AG04449 (cell line): ENCODE measurements around the gene CRADD.

ENCODE experiments used
- CTCF ChIA-PET: fragments of 350-600 bp; formaldehyde crosslinking; extraction: SDS; loops from one replicate; lab custom pipeline; 2021; ENCODE audit warnings: antibody characterized with exemption; lab: Yijun Ruan, JAX
- POLR2A ChIA-PET: fragments of 400-600, 350-600 bp; formaldehyde crosslinking; extraction: SDS; loops from one replicate; lab custom pipeline; 2020; ENCODE audit warnings: antibody characterized with exemption, inconsistent platforms; lab: Yijun Ruan, JAX
- DNase-seq: peaks from one replicate; pipeline ENCODE4 v3.0.0-alpha.2; 2010; ENCODE audit warnings: low read depth, low spot score
- H3K4me3 ChIP-seq: 2 replicates; pipeline ENCODE4 v1.5.1; 2011; ENCODE audit warnings: low read depth, mild to moderate bottlenecking, control low read depth, low read length
- TF ChIP-seq, protein P1 (sequence below): IDR thresholded peaks from one replicate; pipeline ENCODE4 v1.5.1; 2011; ENCODE audit warnings: mild to moderate bottlenecking, moderate library complexity, low read length, control low read depth, inconsistent platforms; ENCODE audit not compliant: insufficient read depth; ENCODE audit errors: missing control alignments

CRADD gene

DNA sequence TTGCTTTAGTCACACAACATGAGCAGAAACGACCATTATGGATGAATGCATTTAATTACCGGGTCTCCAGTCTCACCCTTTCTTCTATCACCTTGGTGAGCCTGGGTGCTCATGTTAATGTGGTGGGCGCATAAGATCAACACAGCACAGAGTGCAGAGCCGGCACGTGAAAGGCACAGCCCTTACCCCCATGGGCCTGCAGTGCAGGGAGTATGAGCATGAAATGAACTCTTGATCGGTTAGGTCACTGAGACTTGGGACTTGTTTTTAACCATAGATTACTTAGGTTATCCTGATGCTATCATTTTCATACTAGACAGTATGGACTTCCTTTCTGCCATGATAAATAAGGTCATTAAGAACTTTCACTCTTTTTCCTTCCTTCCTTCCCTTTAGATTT, 156.8 kb downstream of the CRADD start:
- no peak overlapping the region for H3K4me3 ChIP-seq
- TF ChIP-seq, protein P1, sequence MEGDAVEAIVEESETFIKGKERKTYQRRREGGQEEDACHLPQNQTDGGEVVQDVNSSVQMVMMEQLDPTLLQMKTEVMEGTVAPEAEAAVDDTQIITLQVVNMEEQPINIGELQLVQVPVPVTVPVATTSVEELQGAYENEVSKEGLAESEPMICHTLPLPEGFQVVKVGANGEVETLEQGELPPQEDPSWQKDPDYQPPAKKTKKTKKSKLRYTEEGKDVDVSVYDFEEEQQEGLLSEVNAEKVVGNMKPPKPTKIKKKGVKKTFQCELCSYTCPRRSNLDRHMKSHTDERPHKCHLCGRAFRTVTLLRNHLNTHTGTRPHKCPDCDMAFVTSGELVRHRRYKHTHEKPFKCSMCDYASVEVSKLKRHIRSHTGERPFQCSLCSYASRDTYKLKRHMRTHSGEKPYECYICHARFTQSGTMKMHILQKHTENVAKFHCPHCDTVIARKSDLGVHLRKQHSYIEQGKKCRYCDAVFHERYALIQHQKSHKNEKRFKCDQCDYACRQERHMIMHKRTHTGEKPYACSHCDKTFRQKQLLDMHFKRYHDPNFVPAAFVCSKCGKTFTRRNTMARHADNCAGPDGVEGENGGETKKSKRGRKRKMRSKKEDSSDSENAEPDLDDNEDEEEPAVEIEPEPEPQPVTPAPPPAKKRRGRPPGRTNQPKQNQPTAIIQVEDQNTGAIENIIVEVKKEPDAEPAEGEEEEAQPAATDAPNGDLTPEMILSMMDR, result no peak
- POLR2A ChIA-PET, result no interaction called here
- DNase-seq, result no peak
- CTCF ChIA-PET, result no interaction called here

DNA sequence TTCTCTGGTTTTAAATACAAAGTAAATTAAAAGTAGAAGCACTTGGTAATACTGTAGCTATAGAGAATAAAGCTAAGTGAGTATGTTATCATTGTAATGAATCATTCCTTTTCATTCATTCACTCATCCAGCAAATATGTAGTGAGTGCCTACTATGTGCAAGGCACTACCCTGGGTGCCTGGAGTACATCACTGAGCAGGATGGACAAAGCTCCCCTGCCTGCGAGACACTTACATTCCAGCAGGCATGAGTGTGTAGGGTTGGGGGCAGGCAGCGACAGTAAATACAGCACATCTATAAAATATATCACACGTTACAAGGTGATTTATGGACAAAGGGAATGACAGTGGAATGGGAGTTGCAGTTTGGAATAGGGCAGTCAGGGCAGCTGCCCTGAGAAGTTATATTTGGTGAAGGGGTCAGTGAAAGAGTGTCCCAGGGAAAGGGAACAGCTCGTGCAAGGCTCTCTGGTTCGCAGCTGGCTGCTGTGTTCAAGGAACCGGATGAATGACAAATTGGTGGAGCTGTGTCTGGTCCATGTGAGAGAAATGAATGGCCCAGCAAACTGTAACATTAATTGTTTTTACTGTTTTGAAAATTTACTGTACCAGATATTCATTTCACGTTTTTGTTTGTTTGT, 159.6 kb downstream of the CRADD start:
- no peak overlapping the region for H3K4me3 ChIP-seq
- DNase-seq, result no peak
- POLR2A ChIA-PET, result no interaction called here
- TF ChIP-seq, protein P1, result no peak
- CTCF ChIA-PET, result no interaction called here

DNA sequence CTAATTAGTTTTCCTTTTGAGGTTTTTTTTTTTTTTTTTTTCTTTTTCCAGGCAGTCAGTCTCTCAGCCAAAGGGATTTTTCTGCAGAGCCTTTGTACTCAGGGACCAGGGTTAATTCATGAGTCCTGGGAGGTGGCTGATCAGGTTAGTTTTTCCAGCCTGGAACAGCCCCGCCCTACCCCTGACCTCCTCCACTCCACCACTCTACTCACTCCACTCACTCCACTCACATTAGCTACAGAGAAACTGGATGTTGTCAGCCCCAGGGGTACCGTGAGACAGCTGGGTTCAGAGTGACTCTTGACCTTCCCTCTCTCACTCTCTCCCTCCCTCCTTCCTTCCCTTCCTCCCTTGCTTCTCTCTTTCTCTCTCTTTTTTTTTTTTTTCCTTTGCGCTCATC, 161.0 kb downstream of the CRADD start:
- POLR2A ChIA-PET, result no interaction called here
- H3K4me3 ChIP-seq, result no peak overlapping the region
- TF ChIP-seq, protein P1, result no peak
- CTCF ChIA-PET, result interaction anchor here (1.1 to 1.5 kb wide), 4 partner anchors 13 to 262 kb away, joined by 3 to 5 read pairs (median 4); no protein-coding TSS in a partner anchor
- no peak for DNase-seq

DNA sequence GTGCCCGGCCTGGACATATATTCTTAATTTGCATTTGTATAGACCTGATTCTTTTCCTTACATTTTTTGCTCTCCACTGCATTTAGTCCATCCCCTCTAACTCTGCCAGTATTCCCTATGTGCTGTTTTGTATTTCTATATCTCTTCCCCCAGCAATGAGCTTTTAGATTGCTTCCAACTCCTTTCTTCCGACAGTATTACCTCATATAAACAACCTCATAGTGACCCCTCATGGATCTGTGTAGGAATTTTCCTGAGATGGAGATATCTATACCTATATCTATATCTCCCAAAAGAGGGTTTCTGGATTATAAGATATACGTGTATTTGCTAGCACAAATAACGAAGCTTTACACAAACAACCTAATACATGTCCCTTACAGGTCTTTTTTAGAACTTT, 161.9 kb downstream of the CRADD start:
- CTCF ChIA-PET, result interaction anchor here (1.0 to 1.2 kb wide), 4 partner anchors 13 to 264 kb away, joined by 3 to 6 read pairs (median 4); no protein-coding TSS in a partner anchor
- TF ChIP-seq, protein P1, result no peak
- POLR2A ChIA-PET, result no interaction called here
- H3K4me3 ChIP-seq, result no peak overlapping the region
- no peak for DNase-seq

DNA sequence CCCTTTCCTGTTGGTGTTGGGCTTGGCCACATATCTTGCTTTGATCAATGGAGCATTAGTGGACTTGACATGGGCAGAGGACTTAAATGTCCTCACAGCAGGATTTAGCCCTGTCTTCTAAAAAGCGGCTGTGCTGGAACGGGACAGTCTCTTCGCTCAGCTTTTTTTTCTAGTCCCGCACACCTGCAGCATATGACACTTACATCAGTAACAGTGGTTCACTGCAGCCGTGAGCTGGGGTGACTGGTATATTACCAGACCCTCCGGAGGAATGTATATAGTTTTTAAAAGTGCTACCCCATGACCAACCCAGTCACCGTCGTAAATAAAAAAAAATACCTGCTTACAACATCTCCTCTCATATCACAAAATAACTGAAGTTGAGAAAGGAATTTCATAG, 164.5 kb downstream of the CRADD start:
- no peak for DNase-seq
- ChIA-PET CTCF (interaction anchor here (1.1 kb wide), 1 partner anchor 12 kb away, joined by 4 read pairs; no protein-coding TSS in a partner anchor), POLR2A (interaction anchor here (0.6 kb wide), 1 partner anchor 81 kb away, joined by 3 read pairs; no protein-coding TSS in a partner anchor)
- H3K4me3 ChIP-seq, result no peak overlapping the region
- TF ChIP-seq, protein P1, result no peak

DNA sequence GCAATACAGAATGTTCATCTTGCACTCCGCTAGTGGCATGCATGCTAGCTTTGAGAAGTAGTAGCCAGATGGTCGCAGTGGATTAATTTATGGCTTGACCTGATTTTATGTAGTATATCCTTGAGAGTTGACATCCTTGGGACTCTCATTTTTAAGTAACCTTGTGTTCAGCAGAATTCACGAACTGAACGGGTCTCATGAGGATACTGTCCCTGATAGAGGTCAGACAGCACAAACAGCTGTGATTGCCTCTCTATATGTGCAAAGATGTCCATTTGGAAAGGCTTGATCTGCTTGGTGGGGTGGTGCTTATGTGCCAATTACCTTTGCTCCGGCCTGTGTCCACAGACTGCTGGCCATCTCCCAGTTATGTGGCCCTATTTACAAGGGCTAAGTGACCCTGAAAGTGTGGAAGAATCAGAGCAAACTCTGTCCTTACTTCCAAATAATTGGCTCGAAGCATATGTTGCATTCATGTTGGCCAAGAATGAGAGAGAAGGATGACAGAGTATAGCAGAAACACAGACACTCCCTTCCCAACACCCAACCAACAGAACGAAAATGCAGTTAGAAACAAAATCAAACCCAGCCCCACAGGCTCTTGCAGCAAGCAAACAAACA, 167.1 kb downstream of the CRADD start:
- H3K4me3 ChIP-seq, result no peak overlapping the region
- CTCF ChIA-PET, result no interaction called here
- POLR2A ChIA-PET, result no interaction called here
- TF ChIP-seq, protein P1, result no peak
- no peak for DNase-seq
